Breast epithelium (tissue), 4 donors: Measurements from ENCODE around the gene SLC35G2. TPM values are rescaled to one million over a fixed set of nuclear protein-coding genes. Genes with fewer than 3 reads are reported as not detected.
A peak's percentile ranks its signal among the peaks of the same experiment; 100 is the strongest.

ENCODE experiments used
- DNase-seq, 2 donors: peaks; one replicate each; pipeline ENCODE4 v3.0.0-alpha.2; 2019; ENCODE audit warnings: low spot score in 2 of 2
- H3K27ac ChIP-seq, 2 donors: fragments of 200-600 bp; sonication (generic) in 1 of 2; one replicate each; pipeline ENCODE4 v1.5.1; 2016 to 2019; ENCODE audit warnings: mild to moderate bottlenecking in 1 of 2
- H3K27me3 ChIP-seq, 2 donors: fragments of 200-600 bp; sonication (generic) in 1 of 2; one replicate each; pipeline versions ENCODE4 v1.5.1 to v1.6.0; 2017 to 2019; ENCODE audit warnings: control low read depth in 1 of 2, mild to moderate bottlenecking in 1 of 2
- H3K36me3 ChIP-seq: fragments of 200-600 bp; one replicate; pipeline ENCODE4 v1.5.1; 2019
- H3K4me1 ChIP-seq, 2 donors: fragments of 200-600 bp; sonication (generic); one replicate each; pipeline ENCODE4 v1.5.1; 2016 to 2019; ENCODE audit warnings: control low read depth in 1 of 2
- H3K4me3 ChIP-seq, 3 donors: fragments of 200-600 bp; sonication (generic); 1 replicate in 2 of 3; 2 replicates in 1 of 3; pipeline ENCODE4 v1.5.1; 2016 to 2019; ENCODE audit warnings: mild to moderate bottlenecking in 3 of 3, moderate library complexity in 2 of 3
- H3K9me3 ChIP-seq, 2 donors: fragments of 200-600 bp; sonication (generic) in 1 of 2; one replicate each; pipeline ENCODE4 v1.5.1; 2016 to 2019; ENCODE audit warnings: control low read depth in 1 of 2
- CTCF ChIP-seq, 3 donors: fragments of 450-650 bp; IDR thresholded peaks; one replicate each; pipeline ENCODE4 v1.5.1; 2016 to 2017; ENCODE audit warnings: antibody characterized with exemption in 3 of 3, mild to moderate bottlenecking in 3 of 3, moderate library complexity in 3 of 3
- POLR2A ChIP-seq: fragments of 450-650 bp; IDR thresholded peaks from one replicate; pipeline ENCODE4 v1.6.1; 2016; ENCODE audit warnings: antibody characterized with exemption, mild to moderate bottlenecking, moderate library complexity
- POLR2AphosphoS5 ChIP-seq, 3 donors: sonication (generic); formaldehyde crosslinking; IDR thresholded peaks; one replicate each; pipeline ENCODE4 v1.6.1; 2017; ENCODE audit warnings: antibody characterized with exemption in 3 of 3
- intact Hi-C: fragments of 100-400 bp; cut with DNase I; formaldehyde crosslinking; loops from one replicate; pipeline ENCODE4 v1.15.1; 2023; ENCODE audit warnings: low total_unique reads
- total RNA-seq, 3 donors: library from RNA; depleted of rRNA; stranded (reverse); fragments of >200 nt; gene quantifications; one replicate each; pipeline ENCODE4 v1.1.0, GENCODE V29; 2016

Gene SLC35G2
- total RNA-seq, 3 donors from 2014 or later: 6.0 to 9.5 (median 9.3) TPM

- no peaks in the 10 kb centered on the region for H3K4me1 ChIP-seq
- H3K36me3 ChIP-seq: no peaks in the 10 kb centered on the region
- TF ChIP-seq POLR2A (no peak), POLR2AphosphoS5 (IDR thresholded peaks at IDR 0.05) (no peak), CTCF (IDR thresholded peaks at IDR 0.05) (no peak)
- intact Hi-C loops: no loop called here
- peak overlapping the region in 1 of 2 donors; percentile 19 for H3K27ac ChIP-seq
- DNase-seq: no peak
- no peak overlapping the region for H3K4me3 ChIP-seq
- no peaks in the 10 kb centered on the region for H3K27me3 ChIP-seq
- H3K9me3 ChIP-seq: no peaks in the 10 kb centered on the region
These were observed 20.6 kb downstream of the SLC35G2 start for GRCh38 chr3:136839556-136839931.

- Histone ChIP-seq H3K4me3 (no peak overlapping the region), H3K9me3 (no peaks in the 10 kb centered on the region), H3K4me1 (no peaks in the 10 kb centered on the region), H3K27me3 (no peaks in the 10 kb centered on the region), H3K36me3 (no peaks in the 10 kb centered on the region), H3K27ac (peak overlapping the region in 1 of 2 donors; percentile 19)
- intact Hi-C loops: no loop called here
- no peak for DNase-seq
- TF ChIP-seq CTCF (IDR thresholded peaks at IDR 0.05) (no peak), POLR2A (no peak), POLR2AphosphoS5 (IDR thresholded peaks at IDR 0.05) (no peak)
These were observed 21.3 kb downstream of the SLC35G2 start for GRCh38 chr3:136840252-136840651.

- Histone ChIP-seq H3K4me1 (no peaks in the 10 kb centered on the region), H3K27me3 (no peaks in the 10 kb centered on the region), H3K4me3 (no peak overlapping the region), H3K27ac (no peak overlapping the region), H3K36me3 (no peaks in the 10 kb centered on the region), H3K9me3 (no peaks in the 10 kb centered on the region)
- intact Hi-C loops: no loop called here
- TF ChIP-seq POLR2AphosphoS5 (IDR thresholded peaks at IDR 0.05): no peak
- TF ChIP-seq CTCF (IDR thresholded peaks at IDR 0.05): no peak
- no peak for TF ChIP-seq POLR2A
- no peak for DNase-seq
These were observed 23.4 kb downstream of the SLC35G2 start for GRCh38 chr3:136842294-136842693.

- H3K9me3 ChIP-seq: no peaks in the 10 kb centered on the region
- no peak overlapping the region for H3K27ac ChIP-seq
- TF ChIP-seq POLR2A: no peak
- no peak for TF ChIP-seq CTCF (IDR thresholded peaks at IDR 0.05)
- TF ChIP-seq POLR2AphosphoS5 (IDR thresholded peaks at IDR 0.05): no peak
- no peaks in the 10 kb centered on the region for H3K4me1 ChIP-seq
- H3K27me3 ChIP-seq: no peaks in the 10 kb centered on the region
- no peak overlapping the region for H3K4me3 ChIP-seq
- H3K36me3 ChIP-seq: no peaks in the 10 kb centered on the region
- intact Hi-C loops: no loop called here
- DNase-seq: no peak
These were observed 25.8 kb downstream of the SLC35G2 start for GRCh38 chr3:136844724-136845123.

GRCh38 chr3:136852180-136852579 lies 33.3 kb downstream of the SLC35G2 start:
- TF ChIP-seq CTCF (IDR thresholded peaks at IDR 0.05): no peak
- TF ChIP-seq POLR2AphosphoS5 (IDR thresholded peaks at IDR 0.05): no peak
- TF ChIP-seq POLR2A: no peak
- Histone ChIP-seq H3K4me1 (no peaks in the 10 kb centered on the region), H3K9me3 (no peaks in the 10 kb centered on the region), H3K27ac (no peak overlapping the region), H3K36me3 (no peaks in the 10 kb centered on the region), H3K27me3 (no peaks in the 10 kb centered on the region), H3K4me3 (no peak overlapping the region)
- intact Hi-C loops: no loop called here
- DNase-seq: no peak
